DMS 273 (cell line): Measurements from ENCODE around the gene SPPL3.
A peak's percentile ranks its signal among the peaks of the same experiment; 100 is the strongest.
"Not testable (repeated sequence)": the region's sequence is repeated elsewhere in the genome, so short reads cannot be mapped to it uniquely, and the experiment has no call there.

Source experiments
- DNase-seq: peaks from one replicate; lab custom pipeline; 2025; ENCODE audit not compliant: unreplicated experiment; lab: John Stamatoyannopoulos, UW

The SPPL3 gene

GRCh38 chr12:120821878-120822277 lies 82.3 kb downstream of the SPPL3 start:
- DNase-seq, result no peak

GRCh38 chr12:120820884-120821510 lies 83.2 kb downstream of the SPPL3 start:
- DNase-seq, result no peak

GRCh38 chr12:120818416-120818815 lies 85.7 kb downstream of the SPPL3 start:
- no peak for DNase-seq

- no peak for DNase-seq
Observed at GRCh38 chr12:120817559-120818330, 86.4 kb downstream of the SPPL3 start.

- no peak for DNase-seq
Observed at GRCh38 chr12:120816363-120816762, 87.8 kb downstream of the SPPL3 start.

- no peak for DNase-seq
Observed at GRCh38 chr12:120814903-120815429, 89.2 kb downstream of the SPPL3 start.

- no peak for DNase-seq
Observed at GRCh38 chr12:120814203-120814902, 89.8 kb downstream of the SPPL3 start.

GRCh38 chr12:120813588-120814153 lies 90.5 kb downstream of the SPPL3 start:
- no peak for DNase-seq

- DNase-seq, result no peak
Observed at GRCh38 chr12:120810021-120810420, 94.1 kb downstream of the SPPL3 start.

GRCh38 chr12:120804428-120804827 lies 99.7 kb downstream of the SPPL3 start:
- no peak for DNase-seq

- no peak for DNase-seq
Observed at GRCh38 chr12:120801146-120801545, 103.0 kb downstream of the SPPL3 start.

- DNase-seq, result no peak
Observed at GRCh38 chr12:120800665-120801064, 103.5 kb downstream of the SPPL3 start.

- DNase-seq, result no peak
Observed at GRCh38 chr12:120799243-120800045, 104.7 kb downstream of the SPPL3 start.

- peak; percentile 49 for DNase-seq
Observed at GRCh38 chr12:120798696-120799095, 105.5 kb downstream of the SPPL3 start.

GRCh38 chr12:120797677-120798642 lies 106.2 kb downstream of the SPPL3 start:
- no peak for DNase-seq

GRCh38 chr12:120795441-120796178 lies 108.5 kb downstream of the SPPL3 start:
- DNase-seq, result no peak

- no peak for DNase-seq
Observed at GRCh38 chr12:120793357-120793756, 110.8 kb downstream of the SPPL3 start.

- DNase-seq, result not testable (repeated sequence)
Observed at GRCh38 chr12:120792456-120792855, 111.7 kb downstream of the SPPL3 start.

- DNase-seq, result no peak
Observed at GRCh38 chr12:120791669-120792176, 112.4 kb downstream of the SPPL3 start.
